ENCODE data around the gene FTCD.

FTCD gene

DNA sequence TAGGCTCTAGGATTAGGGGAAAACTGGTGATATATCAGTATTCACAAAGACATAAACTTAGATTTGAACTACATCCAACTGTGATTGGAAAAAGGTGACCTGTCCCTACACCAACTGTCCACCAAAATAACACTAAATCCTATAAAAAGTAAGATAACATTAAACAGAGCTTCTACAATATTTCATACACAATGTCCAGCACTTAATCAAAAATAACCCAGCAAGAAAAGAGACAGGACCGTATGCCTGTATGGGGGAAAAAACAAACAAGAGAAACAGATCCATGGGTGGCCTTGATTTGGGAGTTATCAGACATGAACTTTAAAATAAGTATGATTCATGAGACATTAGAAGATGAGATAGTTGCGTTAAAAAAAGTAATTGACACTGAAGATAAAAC, 67.2 kb downstream of the FTCD start:
- no peak for DNase-seq

GRCh38 chr21:46087641-46088040, 67.7 kb downstream of the FTCD start:
- no peak for DNase-seq
